Kidney (tissue), 14 donors: ENCODE measurements around the gene CHMP6. TPM values are rescaled to one million over a fixed set of nuclear protein-coding genes. Genes with fewer than 3 reads are reported as not detected.

Experiments used
- DNase-seq, 5 donors: peaks; one replicate each; pipeline ENCODE4 v3.0.0-alpha.2; 2013 to 2020
- FAIRE-seq: peaks from 2 replicates; lab custom pipeline; 2012; peaks lifted over from hg19 to GRCh38; lab: Jason Lieb, UNC
- H3K27ac ChIP-seq, 2 donors: one replicate each; pipeline ENCODE4 v1.7.0; 2013; ENCODE audit warnings: low read depth in 2 of 2, low read length in 2 of 2, inconsistent platforms in 1 of 2
- H3K27me3 ChIP-seq: one replicate; pipeline ENCODE4 v1.7.1; 2013; ENCODE audit warnings: low read length, inconsistent platforms; ENCODE audit not compliant: control insufficient read depth, insufficient read depth
- H3K36me3 ChIP-seq, 3 donors: one replicate each; pipeline versions ENCODE4 v1.7.0 to v1.7.1; 2013; ENCODE audit warnings: low read length in 3 of 3, control low read depth in 1 of 3, inconsistent platforms in 1 of 3; ENCODE audit not compliant: insufficient read depth in 3 of 3, control insufficient read depth in 2 of 3
- H3K4me1 ChIP-seq, 3 donors: one replicate each; pipeline versions ENCODE4 v1.7.0 to v1.7.1; 2013; ENCODE audit warnings: low read length in 3 of 3, inconsistent platforms in 1 of 3, low read depth in 1 of 3; ENCODE audit not compliant: control insufficient read depth in 2 of 3, insufficient read depth in 2 of 3
- H3K4me3 ChIP-seq, 3 donors: one replicate each; pipeline versions ENCODE4 v1.7.0 to v1.8.1; 2013; ENCODE audit warnings: low read length in 3 of 3, control low read depth in 1 of 3, inconsistent platforms in 1 of 3
- H3K9ac ChIP-seq, 3 donors: one replicate each; pipeline versions ENCODE4 v1.7.0 to v1.7.1; 2013; ENCODE audit warnings: low read length in 3 of 3, control low read depth in 1 of 3, inconsistent platforms in 1 of 3
- H3K9me3 ChIP-seq, 3 donors: one replicate each; pipeline versions ENCODE4 v1.7.0 to v1.7.1; 2013; ENCODE audit warnings: low read length in 3 of 3, control low read depth in 1 of 3, inconsistent platforms in 1 of 3; ENCODE audit not compliant: control insufficient read depth in 2 of 3, insufficient read depth in 1 of 3
- CTCF ChIP-seq: IDR thresholded peaks from 3 replicates; pipeline ENCODE4 v1.5.1; 2012; ENCODE audit warnings: mild to moderate bottlenecking, moderate library complexity, borderline replicate concordance; ENCODE audit not compliant: insufficient read depth; ENCODE audit errors: extremely low read depth
- intact Hi-C: fragments of 100-400 bp; cut with DNase I; formaldehyde crosslinking; loops from one replicate; pipeline ENCODE4 v1.11.1; 2022
- polyA plus RNA-seq: library from polyadenylated mRNA; stranded (reverse); fragments of 350-450 nt; fragmentation: Illumina TruSeq; extraction: RNeasy Lipid Tissue Mini Kit (QIAGEN cat#74804); gene quantifications from one replicate; pipeline ENCODE4 v1.2.3, GENCODE V29; 2014; ENCODE audit warnings: low read depth, low replicate concordance; ENCODE audit not compliant: insufficient read depth
- total RNA-seq: library from RNA; stranded (reverse); fragmentation: NEBNext Ultra II Directional; extraction: Animal tissue kit (Norgen Biotek cat#: 25700); gene quantifications from one replicate; pipeline ENCODE4 v1.2.1, GENCODE V29; 2021
- donor health status: control.
- donor health status: control.
- donor health status: control.
- donor health status: control.
- donor health status: control.
- donor health status: DM: yes; HTN: yes; CAD: no.
- donor health status: Normal renal cell carcinoma (clear cell type).

Gene CHMP6
- total and polyA plus RNA-seq, 2 donors from 2014 or later: 28.0 to 34.1 TPM

- no peak overlapping the region for H3K27ac ChIP-seq
- peaks cover 0 to 49% (median 20%) of the 10 kb centered on the region in 3 donors for H3K4me1 ChIP-seq
- TF ChIP-seq CTCF: no peak
- FAIRE-seq: no peak
- peaks cover 0 to 4% (median 0%) of the 10 kb centered on the region in 3 donors for H3K36me3 ChIP-seq
- H3K9me3 ChIP-seq: no peaks in the 10 kb centered on the region
- DNase-seq: peak in 1 of 5 donors; percentile 63
- intact Hi-C loops: no loop called here
- H3K27me3 ChIP-seq: no peaks in the 10 kb centered on the region
- H3K9ac ChIP-seq: peak overlapping the region; percentile 15 to 69 (median 37)
- peak overlapping the region; percentile 62 to 73 (median 73) for H3K4me3 ChIP-seq
These were observed 42.0 kb downstream of the CHMP6 start for GRCh38 chr17:81033535-81034167.

DNA sequence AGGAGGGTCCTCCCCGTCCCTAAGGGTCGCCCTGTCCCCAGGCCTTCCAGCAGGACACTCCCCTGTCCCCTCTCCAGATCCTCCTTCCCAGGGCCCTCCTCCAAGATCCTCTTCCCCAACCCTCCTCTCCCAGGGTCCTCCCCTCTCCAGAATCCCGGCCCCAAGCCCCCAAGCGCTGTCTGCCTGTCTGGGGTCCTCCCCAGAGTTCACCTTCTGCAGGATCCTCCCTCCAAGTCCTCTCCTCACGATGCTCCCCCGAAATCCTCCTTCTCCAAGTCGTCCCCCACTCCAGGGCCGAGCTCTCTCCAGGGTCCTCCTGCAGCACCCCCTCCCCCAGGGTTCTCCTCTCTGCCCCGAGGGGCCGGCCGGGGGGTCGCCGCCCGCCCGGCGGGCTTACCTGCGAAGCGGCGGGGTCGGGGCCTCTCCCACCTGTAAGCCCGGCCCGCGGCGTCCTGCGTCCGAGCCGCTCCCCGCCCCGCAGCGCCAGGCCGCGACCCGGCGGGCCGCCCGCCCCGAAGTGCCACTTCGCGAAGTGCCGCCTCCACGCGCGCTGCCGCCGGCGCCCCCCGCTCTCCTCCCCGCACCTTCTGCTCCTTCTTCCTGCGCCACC, 42.6 kb downstream of the CHMP6 start:
- Histone ChIP-seq H3K9ac (peak overlapping the region; percentile 15 to 69 (median 37)), H3K4me3 (peak overlapping the region; percentile 62 to 73 (median 73)), H3K27me3 (no peaks in the 10 kb centered on the region), H3K4me1 (peaks cover 0 to 55% (median 20%) of the 10 kb centered on the region in 3 donors), H3K9me3 (no peaks in the 10 kb centered on the region), H3K27ac (no peak overlapping the region), H3K36me3 (peaks cover 0 to 4% (median 0%) of the 10 kb centered on the region in 3 donors)
- peak in 2 of 5 donors; percentile 48 to 65 for DNase-seq
- intact Hi-C loops: no loop called here
- FAIRE-seq: no peak
- no peak for TF ChIP-seq CTCF

DNA sequence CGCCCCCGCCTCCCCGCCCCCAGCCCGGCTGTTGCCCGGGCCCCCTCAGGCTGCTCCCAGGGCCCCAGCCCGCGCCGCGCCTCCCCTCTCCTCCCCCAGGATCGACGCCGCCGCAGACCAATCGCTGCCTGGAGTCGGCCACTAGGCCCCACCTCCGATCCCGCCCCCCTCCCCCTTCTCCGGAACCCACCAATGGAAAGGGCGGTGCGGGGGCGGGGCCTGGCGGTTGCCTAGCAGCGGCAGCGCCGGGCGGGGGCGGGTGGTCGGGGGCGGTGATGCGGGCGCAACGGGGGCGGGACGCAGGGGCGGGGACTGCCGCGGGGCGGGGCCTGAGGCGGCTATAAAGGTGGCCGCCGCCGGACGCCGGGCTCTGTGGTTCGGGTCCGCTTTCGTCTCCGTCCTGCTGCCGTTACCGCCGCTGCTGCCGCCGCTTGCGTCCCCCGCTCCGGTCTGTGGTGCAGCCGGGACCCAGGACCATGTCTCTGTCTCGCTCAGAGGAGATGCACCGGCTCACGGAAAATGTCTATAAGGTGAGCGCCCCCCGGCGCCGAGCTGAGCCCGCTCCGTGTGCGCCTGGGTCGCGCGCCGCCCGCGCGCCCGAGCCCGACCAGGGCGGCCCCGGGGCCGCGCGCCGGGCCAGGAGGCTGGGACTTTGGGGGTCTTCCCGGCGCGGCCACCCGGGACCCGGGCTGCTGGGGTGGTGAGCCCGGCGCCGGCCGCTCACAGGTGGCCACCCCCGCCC, 43.3 kb downstream of the CHMP6 start, which contains the start of gene BAIAP2:
Gene BAIAP2, plus strand, starts transcription at position 373 of the 742 bp plus-strand sequence. Its CDS starts 104 bp downstream, at position 477.
- no peaks in the 10 kb centered on the region for H3K9me3 ChIP-seq
- peak; percentile 95 to 99 (median 98) for DNase-seq
- H3K27me3 ChIP-seq: no peaks in the 10 kb centered on the region
- no peak for TF ChIP-seq CTCF
- no peak for FAIRE-seq
- peaks cover 0 to 4% (median 0%) of the 10 kb centered on the region in 3 donors for H3K36me3 ChIP-seq
- H3K4me3 ChIP-seq: peak within 1 kb of the TSS; percentile 62 to 82 (median 75)
- peak within 1 kb of the TSS; percentile 33 to 82 (median 69) for H3K9ac ChIP-seq
- H3K27ac ChIP-seq: peak within 1 kb of the TSS; percentile 53 to 74
- intact Hi-C loops: no loop called here
- peaks cover 0 to 59% (median 25%) of the 10 kb centered on the region in 3 donors for H3K4me1 ChIP-seq
